ENCODE data around the gene SLC39A3.

GRCh38 chr19:2754659-2755447 lies 15.0 kb upstream of the SLC39A3 start:
- TF ChIP-seq POLR2A (IDR thresholded peaks at IDR 0.05) (no peak), CTCF (IDR thresholded peaks at IDR 0.05) (no peak), POLR2AphosphoS5 (IDR thresholded peaks at IDR 0.05) (no peak)

Data from sigmoid colon (tissue), 4 donors.